SKM-1 (cell line): Measurements from ENCODE around the gene CEP112.
"Not testable (repeated sequence)": the region's sequence is repeated elsewhere in the genome, so short reads cannot be mapped to it uniquely, and the experiment has no call there.

Experiments used
- DNase-seq: peaks from one replicate; lab custom pipeline; 2025; ENCODE audit not compliant: unreplicated experiment; lab: John Stamatoyannopoulos, UW

CEP112 gene

GRCh38 chr17:65790241-65790640 lies 401.7 kb downstream of the CEP112 start:
- DNase-seq: no peak

GRCh38 chr17:65787503-65787902 lies 404.4 kb downstream of the CEP112 start:
- DNase-seq: no peak

GRCh38 chr17:65786479-65786878 lies 405.5 kb downstream of the CEP112 start:
- DNase-seq: no peak

GRCh38 chr17:65785109-65785508 lies 406.8 kb downstream of the CEP112 start:
- no peak for DNase-seq

DNA sequence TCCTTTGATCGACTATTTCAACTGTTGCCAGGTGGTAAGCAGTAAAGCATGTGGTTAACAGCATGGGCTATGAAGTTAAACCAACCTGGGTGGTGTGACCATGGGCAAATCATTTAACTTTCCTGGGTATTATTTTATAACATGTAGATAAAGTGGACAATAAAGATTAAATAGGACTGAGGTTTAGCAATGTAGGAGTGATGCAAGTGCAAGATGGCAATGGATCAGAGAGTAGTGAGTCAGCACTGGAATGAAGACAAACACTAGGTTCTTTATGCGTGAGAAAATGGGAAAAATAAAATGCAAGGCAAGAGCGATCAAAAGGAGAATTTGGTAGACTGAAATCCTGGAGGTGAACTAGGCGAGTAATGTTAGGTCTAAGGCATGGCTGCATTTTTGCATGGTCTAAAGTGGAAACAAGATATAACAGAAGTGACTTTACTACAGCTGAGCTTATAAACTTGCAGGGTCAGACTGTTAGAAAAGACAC lies 408.0 kb downstream of the CEP112 start:
- no peak for DNase-seq

DNA sequence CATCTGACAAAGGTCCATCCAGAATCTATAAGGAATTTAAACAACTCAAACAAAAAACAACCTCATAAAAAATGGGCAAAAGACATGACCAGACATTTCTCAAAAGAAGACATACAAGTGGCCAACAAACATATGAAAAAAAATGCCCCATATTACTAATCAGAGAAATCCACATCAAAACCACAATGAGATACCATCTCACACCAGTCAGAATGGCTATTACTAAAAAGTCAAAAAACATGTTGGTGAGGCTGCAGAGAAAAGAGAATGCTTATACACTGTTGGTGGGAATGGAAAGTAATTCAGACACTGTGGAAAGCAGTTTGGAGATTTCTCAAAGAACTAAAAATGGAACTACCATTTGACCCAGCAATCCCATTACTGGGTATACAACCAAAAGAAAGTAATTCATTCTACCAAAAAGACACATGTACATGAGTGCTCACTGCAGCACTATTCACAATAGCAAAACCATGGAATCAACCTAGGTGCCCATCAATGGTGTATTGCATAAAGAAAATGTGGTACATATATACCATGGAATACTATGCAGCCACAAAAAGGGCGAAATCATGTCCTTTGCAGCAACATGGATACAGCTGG lies 409.7 kb downstream of the CEP112 start:
- not testable (repeated sequence) for DNase-seq

- DNase-seq: no peak
Measured at GRCh38 chr17:65780111-65780510, 411.8 kb downstream of the CEP112 start.

DNA sequence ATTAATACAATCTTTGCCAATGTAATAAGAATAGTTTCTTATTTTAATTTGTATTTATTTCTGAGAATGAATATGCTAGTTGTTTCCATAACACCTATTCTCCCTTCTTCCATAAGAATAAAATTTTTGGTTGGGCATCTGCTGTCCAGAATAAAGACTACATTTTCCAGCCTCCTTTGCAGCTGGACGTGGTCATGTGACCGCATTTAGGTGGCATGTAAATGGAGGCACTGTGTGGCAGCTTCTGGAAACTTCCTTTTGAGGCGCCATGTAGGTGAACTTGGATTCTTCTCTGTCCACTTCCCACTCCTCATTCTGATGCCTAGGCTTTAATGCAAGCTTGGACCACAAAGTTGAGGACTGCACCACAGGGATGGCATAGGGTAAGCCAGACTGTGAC lies 415.0 kb downstream of the CEP112 start:
- DNase-seq: no peak

GRCh38 chr17:65774787-65775186 lies 417.1 kb downstream of the CEP112 start:
- no peak for DNase-seq

DNA sequence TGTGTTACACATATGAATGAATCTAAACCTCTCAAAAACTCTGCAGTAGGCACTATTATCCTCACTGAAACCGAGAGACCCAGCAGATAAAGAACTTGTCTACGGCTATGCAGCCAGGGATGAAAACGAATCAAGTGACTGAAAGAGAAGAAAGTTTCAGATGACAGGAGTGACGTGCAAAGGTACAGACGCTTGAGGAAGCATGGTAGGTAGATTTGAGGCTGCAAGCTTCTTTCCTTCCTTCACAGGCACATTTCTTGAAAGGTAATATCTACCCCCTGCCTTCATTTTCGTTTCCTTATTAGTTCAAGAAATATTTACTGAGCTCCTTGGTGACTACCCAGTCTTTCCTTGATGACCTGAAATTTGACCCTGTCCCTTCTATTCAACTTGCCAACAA lies 418.9 kb downstream of the CEP112 start:
- DNase-seq: no peak

- DNase-seq: no peak
Measured at GRCh38 chr17:65771704-65772103, 420.2 kb downstream of the CEP112 start.

DNA sequence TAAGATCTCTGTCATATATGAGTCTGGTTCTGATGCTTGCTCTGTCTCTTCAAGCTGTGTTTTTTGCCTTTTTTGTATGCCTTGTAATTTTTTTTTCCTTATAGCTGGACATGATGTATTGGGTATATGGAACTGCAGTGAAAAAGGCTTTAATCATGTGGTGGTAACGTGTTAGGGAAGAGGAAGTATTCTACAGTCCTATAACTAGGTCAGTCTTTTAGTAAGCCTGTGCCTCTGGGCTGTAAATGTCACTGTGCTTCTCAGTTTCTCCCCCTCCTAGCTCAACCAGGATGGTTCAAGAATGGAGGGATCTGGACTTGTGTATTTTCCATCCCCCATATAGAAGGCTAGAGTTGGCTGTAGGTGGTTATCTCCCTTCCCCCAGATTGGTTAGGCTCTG lies 428.1 kb downstream of the CEP112 start:
- no peak for DNase-seq

DNA sequence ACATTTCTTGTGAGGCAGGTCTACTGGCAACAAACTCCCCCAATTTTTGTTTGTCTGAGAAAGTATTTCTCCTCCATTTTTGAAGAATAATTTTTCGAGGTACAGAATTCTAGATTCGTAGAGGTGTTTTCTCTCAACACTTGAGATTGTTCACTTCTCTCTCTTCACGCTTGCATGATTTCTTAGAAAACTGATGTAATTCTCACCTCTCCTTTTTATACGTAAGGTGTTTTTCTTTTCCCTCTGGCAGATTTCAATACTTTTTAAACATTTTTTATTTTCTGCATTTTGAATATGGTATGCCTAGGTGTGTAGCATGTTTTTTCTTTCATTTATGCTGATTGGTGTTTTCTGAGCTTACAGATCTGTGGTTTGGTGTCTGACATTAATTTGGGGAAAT lies 429.0 kb downstream of the CEP112 start:
- DNase-seq: no peak

GRCh38 chr17:65759532-65759931 lies 432.4 kb downstream of the CEP112 start:
- DNase-seq: no peak

DNA sequence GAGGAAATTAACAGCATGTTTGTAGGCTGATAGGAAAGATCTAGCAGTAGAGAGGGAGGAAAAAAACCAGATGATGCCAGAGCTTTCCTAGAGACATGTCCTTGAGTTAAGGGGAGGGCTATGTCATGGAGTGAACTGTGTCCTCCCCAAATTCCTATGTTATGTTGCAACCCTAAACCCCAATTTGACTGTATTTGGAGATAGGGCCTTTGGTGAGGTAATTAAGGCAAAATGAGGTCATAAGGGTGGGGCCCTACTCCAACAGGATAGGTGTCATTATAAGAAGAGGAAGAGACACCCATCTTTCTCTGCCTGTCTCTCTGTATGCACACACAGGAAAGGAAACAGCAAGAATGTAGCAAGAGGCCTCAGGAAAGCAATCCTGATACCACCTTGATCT lies 435.2 kb downstream of the CEP112 start:
- DNase-seq: no peak

DNA sequence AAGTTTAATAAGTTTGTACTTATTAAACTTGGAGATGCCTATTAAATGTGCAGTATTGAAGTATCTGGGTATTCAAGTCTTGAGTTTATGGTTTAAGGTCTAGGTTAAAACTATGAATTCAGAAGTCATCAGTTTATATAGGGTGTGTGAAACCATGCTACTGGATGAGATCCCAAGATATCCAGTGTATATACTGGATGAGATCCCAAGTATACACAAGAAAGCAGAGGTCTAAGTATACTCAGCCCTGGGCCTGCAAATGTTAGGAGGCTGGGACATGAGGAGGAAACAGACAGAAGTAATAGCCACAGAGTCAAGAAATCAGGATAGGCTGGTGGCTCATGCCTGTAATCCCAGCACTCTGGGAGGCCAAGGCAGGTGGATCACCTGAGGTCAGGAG lies 436.1 kb downstream of the CEP112 start:
- DNase-seq: no peak

GRCh38 chr17:65754630-65755029 lies 437.3 kb downstream of the CEP112 start:
- DNase-seq: no peak

DNA sequence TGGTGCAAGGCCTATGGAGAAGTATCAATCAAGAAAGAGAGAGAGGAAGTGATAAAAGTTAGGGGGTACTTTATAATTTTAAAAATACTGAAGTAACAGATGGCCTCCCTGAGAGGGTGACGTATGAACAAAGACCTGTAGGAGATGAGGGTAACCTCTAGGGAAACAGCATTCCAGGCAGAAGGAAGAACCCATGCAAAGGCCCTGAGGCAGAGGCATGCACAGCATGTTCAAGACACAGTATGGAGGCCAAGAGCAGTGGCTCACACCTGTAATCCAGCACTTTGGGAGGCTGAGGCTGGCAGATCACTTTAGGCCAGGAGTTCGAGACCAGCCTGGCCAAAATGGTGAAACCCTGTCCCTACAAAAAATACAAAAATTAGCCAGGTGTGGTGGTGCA lies 437.9 kb downstream of the CEP112 start:
- no peak for DNase-seq

GRCh38 chr17:65753348-65753747 lies 438.6 kb downstream of the CEP112 start:
- no peak for DNase-seq

- no peak for DNase-seq
Measured at GRCh38 chr17:65751263-65751662, 440.7 kb downstream of the CEP112 start.

DNA sequence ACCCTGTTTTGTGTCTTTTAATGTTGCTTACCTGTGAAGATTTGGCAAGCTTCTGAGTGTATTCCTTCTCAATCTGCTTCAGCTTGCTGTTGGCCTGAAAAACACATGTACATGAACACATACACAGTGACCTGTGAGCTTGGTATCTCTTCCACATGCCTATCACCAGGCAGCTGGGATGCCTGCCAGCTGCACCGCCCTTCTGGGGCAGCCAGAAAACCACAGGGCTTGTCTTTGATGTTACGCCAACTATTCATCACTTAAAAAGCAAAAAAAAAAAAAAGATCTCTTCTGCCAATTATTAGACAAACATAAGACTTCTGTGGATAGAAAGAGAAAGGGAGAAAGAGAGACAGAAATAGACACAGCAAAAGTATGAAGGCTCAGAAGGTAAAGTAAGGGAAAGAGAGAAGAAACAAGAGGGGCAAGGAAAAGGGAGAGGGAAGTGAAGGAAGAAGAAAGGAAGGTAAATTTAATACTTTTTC lies 441.3 kb downstream of the CEP112 start:
- DNase-seq: no peak

DNA sequence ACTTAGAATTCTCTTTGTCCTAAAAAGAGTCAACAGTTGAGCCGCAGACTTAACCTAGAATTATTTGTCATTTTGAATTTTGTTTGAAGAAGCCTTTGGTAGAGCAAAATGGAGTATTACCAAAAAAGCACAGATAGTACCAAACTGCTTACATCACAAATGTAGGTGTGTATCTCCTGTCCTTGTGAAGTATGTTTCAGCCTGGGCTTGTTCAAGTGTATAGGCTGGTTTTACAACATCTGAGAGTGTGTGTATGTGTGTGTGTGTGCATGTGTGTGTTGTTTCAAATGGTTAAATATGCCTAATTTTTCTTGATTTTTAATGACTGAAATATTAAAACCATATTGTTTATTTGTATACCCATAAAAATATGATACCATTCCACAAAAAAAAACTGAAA lies 441.8 kb downstream of the CEP112 start:
- no peak for DNase-seq

DNA sequence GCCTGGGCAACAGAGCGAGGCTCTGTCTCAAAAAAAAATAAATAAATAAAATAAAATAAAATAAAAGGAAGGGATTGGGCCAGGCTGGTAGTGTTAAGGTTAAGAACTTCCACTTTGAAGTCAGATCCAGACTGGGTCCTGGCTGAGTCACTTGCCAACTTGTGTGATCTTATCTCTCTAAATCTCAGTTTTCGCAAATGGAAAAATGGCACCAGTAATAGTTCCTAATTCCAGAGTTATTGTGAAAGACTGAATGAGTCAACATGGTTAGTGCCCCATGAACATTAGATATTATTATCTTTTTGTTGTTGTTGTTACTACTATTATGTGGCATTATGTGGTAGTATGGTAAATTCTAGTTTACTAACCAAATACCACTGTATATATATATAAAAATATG lies 442.5 kb downstream of the CEP112 start:
- DNase-seq: no peak
